Measurements from ENCODE around the gene WNK2.

The WNK2 gene

DNA sequence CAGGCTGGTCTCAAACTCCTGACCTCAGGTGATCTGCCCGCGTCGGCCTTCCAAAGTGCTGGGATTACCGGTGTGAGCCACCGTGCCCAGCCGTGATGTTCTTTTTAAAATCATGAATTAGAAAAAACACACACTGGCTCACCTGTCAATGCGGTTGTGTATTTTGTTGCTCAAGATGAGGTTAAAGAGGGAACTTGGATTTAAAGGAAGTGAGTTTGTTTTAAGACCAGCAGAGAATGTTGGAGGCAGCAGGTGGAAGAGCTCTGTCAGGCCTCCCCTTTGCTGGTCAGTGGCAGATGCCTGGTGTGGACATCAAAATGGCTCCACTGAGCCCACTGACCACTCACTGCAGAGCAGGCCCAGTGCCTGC, 38.9 kb downstream of the WNK2 start:
- no peak for DNase-seq

GRCh38 chr9:93223260-93224180, 39.6 kb downstream of the WNK2 start:
- peak; percentile 70 for DNase-seq

- DNase-seq: peak; percentile 49
Observed at GRCh38 chr9:93224591-93224990, 40.7 kb downstream of the WNK2 start.

DNA sequence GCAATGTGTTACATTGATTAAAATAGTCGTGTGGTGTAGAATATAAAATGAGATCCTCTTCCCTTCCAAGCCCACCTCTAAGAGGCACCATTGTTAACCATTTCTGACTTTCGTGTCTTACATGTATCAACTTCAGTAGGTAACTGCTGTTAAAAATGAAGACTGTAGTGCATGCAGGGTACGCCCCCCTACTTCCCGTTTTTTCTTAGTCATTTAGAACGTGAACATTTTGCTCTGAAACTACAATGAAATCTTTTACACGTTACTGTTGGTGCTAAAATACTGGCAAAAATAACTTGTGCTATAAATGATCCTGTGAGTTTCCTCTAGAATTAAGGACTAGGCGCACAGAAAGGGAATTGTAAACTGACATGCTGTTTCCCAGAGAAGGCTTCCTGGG, 41.5 kb downstream of the WNK2 start:
- no peak for DNase-seq

- DNase-seq: no peak
Observed at GRCh38 chr9:93225892-93226291, 42.0 kb downstream of the WNK2 start.

- no peak for DNase-seq
Observed at GRCh38 chr9:93226819-93227218, 42.9 kb downstream of the WNK2 start.

GRCh38 chr9:93228030-93228429, 44.1 kb downstream of the WNK2 start:
- DNase-seq: no peak

DNA sequence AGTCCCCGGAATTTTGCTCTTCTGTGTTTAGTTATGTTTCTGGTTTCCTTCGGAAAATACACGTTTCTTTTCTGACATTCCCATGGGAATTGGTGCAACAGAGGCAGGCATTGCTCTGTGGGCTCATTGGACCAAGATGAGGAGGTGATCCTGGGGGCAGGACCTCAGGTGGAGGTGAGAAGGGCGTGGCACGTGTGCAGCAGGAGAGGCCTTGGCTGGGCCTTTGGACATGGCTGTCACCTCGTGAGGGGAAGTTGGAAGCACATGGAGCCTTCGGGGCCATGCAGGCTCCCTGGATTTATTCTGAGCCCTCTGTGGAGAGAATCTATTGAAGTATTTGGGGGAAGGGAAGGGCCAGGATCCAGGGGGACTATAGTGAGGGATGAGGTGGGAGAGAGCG, 44.5 kb downstream of the WNK2 start:
- DNase-seq: no peak

DNA sequence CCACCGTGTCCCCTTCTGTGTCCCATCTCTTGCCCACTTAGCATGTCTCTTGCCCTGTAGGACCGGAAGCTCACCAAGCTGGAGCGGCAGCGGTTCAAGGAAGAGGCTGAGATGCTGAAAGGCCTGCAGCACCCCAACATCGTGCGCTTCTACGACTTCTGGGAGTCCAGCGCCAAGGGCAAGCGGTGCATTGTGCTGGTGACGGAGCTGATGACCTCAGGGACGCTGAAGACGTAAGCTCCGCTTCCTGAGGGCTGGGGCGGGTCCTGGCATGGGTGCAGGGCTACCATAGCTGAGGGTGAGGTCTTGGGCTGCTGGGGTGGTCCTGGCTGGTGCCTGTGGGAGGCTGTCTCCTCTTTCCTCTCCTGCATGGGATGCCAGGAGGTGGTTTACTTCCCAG, 45.7 kb downstream of the WNK2 start:
- no peak for DNase-seq

GRCh38 chr9:93230185-93230584, 46.2 kb downstream of the WNK2 start:
- no peak for DNase-seq

DNA sequence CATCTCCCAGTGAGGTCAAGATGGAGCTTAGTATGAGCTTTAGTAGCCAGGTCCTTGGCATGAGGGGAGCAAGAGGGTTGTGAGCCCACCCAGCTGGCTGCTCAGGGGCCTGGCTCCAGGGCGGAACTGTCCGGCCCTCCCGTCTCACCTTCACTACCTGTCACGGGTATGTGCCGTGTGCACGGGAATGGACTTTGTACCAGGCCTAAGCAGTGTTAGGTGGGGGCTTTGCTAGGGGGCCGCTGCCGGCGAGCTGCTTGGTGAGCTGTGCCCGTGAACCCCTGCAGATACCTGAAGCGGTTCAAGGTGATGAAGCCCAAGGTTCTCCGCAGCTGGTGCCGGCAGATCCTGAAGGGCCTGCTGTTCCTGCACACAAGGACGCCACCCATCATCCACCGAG, 46.7 kb downstream of the WNK2 start:
- no peak for DNase-seq

DNA sequence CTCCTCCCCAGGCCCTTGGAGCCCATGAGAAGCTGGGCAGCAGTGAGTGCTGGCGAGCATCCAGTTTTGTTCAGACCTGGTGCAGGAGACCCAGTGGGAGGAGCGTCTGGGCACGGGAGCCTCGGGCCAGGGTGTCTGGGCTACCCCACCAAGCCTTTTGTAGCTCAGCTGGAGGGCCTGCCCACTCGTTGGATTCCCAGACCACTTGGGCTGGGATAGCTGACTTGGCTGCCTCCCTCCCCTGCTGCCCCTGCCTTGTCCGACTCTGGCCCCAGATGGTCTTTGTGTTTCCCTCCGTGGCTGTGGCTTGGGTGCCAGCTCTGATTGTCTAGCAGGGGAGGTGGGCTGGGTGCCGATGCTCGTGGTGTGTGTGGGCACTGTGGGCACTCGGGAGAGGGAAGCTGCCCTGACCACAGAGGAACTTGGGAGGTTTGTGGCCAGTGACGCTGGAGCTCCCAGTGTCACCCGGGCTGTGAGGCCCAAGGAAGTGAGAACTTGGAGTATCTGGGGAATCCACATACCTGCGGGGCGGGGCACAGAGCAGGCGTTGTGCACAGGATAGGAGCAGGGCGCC, 47.3 kb downstream of the WNK2 start:
- peak; percentile 72 for DNase-seq

GRCh38 chr9:93231716-93232115, 47.8 kb downstream of the WNK2 start:
- DNase-seq: no peak

- DNase-seq: no peak
Observed at GRCh38 chr9:93232388-93232960, 48.5 kb downstream of the WNK2 start.

DNA sequence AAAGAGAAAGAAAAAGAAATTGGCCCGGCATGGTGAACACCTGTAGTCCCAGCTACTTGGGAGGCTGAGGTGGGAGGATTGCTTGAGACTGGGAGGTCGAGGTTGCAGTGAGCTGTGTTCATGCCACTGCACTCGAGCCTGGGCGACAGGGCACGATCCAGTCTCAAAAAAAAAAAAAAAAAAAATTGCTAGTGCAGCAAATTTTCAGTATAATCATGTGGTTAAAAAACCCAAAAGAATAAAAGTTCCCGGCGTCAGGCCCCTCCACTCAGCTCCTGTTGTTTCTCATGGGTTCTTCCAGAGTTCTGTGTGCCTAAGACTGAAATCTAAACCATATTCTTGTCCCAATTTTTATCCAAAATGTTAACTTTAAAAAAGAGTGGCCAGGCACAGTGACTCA, 49.1 kb downstream of the WNK2 start:
- DNase-seq: no peak

GRCh38 chr9:93234600-93234999, 50.7 kb downstream of the WNK2 start:
- DNase-seq: no peak

DNA sequence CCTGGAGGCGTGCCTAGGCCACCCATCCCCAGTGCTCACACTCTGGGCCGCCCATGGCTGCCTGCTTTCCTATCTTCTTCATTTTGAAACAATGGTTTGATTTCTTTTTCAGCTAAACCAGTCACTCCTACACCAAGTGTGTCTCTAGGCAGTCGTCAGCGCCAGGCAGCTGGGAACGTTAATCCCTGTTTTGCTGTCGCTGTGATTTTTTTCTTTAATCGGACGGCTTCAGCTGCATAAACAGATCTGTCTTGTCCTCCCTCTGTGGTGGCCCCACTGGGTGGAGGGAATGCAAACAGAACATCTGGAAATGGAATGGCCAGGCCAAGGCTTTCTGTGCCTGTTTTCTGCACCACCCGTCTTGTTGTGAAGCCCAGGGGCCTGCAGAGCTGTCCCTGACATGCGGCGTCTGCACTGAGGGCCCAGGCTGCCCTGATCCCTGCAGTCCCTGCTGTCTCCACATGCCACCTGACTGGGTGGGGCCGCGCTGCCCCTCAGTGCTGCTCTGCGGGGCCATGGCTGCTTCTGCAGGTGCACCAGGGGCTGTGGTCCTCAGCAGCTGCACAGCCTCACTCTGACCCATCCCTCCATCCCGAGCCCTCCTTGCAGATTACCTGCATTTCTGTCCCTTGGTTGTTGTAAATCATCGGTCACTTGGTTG, 51.5 kb downstream of the WNK2 start:
- no peak for DNase-seq

DNA sequence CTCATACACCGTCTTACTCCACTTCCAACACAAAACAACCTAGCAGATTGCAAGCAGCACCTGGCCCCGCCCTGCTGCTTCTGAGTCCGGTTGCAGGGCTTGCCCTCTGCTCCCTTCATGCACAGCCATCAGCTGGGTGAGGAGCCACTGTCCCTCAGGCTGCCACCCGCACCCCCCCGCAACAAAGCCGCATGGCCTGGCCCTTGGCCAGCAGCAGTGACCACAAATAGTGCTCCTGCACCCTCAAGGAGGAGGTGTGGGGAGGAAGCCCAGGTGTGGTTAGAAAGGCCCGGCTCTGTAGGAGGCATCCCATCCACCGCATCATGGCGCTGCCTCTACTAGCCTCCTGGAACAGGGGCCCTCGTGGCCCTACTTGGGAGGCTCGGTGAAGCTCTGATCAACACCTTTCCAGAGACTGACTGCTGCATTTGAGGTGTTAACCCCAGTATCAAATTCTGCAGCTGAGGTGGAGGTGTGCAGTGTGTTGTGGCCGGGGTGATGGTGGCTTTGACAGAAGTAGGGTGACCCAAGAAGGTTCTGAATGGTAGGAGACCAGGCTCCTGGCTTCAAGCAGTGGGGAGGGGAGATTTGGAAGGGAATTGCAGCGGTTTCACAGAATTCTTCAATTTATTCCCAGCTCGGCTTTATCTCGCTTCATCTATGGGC, 52.7 kb downstream of the WNK2 start:
- peak; percentile 10 for DNase-seq

DNA sequence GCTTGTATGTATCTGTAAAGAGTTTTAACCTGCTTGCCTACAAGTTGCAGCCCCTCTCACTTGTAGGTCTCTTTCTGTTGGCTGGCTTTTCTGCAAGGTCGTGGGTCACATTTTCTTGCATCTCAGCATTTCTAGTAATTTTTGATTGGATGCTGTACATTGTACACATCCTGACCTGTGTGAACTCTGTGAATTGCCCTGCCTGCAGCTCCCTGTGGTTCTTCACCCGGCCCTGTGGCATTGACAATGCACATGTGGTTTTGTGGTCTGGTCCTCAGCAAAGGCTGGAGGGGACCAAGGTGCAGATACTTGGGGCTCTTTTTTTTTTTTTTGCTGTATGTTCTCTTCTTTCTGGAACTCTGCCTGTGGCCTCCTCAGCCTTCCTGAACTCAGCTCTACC, 53.6 kb downstream of the WNK2 start:
- DNase-seq: no peak

- DNase-seq: no peak
Observed at GRCh38 chr9:93238953-93239925, 55.3 kb downstream of the WNK2 start.

GRCh38 chr9:93240891-93241334, 57.0 kb downstream of the WNK2 start:
- no peak for DNase-seq

DNA sequence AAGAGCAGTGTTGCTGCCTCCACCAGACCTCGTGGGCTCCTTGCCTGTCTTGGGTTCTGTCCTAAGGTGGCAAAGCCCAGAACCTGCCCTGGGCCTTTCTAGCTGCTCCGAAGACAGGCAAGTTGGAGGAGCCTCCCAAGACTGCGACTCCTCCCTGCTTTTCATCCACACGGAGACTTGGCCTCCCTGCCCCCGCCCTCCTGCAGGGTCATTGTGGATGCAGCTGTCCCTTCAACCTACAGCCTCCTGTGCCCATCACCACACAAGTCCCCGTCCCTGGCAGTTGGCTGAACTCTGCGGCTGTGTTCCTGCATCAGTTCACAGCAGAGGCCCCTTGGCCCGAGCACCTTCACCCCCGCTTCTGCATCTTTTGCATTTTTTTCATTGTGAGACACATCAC, 59.2 kb downstream of the WNK2 start:
- DNase-seq: no peak
